ENCODE results near the gene HOXB6.

DNA sequence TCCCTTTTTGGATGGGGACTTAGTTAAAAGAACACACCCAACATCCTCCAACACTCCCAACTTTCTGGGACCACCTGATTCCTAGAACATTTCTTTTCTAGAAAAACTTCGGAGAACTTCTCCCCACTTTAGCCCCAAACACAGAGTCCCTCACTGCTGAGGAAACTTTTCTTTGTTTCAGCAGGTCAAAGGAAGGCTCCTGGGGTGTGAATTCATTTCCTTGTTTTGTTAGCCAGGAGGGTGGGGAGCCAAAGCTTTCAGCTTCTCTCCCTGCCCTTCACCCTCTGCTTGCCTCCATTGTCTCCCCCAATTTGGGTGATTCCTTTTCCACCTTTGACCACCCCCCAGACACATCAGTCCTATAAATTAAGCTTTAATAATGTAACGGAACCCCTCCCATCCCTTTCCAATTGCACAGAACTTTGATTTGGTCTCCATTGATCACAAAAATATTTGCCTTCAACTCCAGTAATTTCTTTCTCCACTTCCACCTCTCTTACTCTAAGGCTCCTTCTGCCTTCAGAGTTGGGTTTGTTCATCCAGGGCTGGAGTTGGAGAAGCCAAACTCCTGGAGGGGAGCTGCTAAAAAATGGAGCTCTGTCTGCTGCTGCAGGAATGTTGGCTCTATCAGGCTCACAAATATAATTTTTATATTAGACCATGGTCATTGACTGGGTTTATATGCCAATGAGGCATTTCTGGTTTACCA lies 37.0 kb downstream of the HOXB6 start:
- TF ChIP-seq, protein P1, sequence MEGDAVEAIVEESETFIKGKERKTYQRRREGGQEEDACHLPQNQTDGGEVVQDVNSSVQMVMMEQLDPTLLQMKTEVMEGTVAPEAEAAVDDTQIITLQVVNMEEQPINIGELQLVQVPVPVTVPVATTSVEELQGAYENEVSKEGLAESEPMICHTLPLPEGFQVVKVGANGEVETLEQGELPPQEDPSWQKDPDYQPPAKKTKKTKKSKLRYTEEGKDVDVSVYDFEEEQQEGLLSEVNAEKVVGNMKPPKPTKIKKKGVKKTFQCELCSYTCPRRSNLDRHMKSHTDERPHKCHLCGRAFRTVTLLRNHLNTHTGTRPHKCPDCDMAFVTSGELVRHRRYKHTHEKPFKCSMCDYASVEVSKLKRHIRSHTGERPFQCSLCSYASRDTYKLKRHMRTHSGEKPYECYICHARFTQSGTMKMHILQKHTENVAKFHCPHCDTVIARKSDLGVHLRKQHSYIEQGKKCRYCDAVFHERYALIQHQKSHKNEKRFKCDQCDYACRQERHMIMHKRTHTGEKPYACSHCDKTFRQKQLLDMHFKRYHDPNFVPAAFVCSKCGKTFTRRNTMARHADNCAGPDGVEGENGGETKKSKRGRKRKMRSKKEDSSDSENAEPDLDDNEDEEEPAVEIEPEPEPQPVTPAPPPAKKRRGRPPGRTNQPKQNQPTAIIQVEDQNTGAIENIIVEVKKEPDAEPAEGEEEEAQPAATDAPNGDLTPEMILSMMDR (IDR thresholded peaks at IDR 0.05): no peak
- TF ChIP-seq POLR2A (IDR thresholded peaks at IDR 0.05): no peak

Measured in thyroid gland (tissue), 4 donors.